SK-N-SH (cell line): ENCODE results near the gene C16orf74. TPM values are rescaled to one million over a fixed set of nuclear protein-coding genes. Genes with fewer than 3 reads are reported as not detected.
A peak's percentile ranks its signal among the peaks of the same experiment; 100 is the strongest.

Source experiments
- CTCF ChIA-PET: fragments of 300-600, 350-600 bp; formaldehyde crosslinking; extraction: SDS; loops from one replicate; lab custom pipeline; 2021; lab: Yijun Ruan, JAX
- POLR2A ChIA-PET: fragments of 350-600 bp; sonication (Branson Sonifier 250); formaldehyde crosslinking; extraction: SDS; loops from one replicate; lab custom pipeline; 2020; ENCODE audit warnings: antibody characterized with exemption, inconsistent platforms; lab: Yijun Ruan, JAX
- DNase-seq: peaks from one replicate; pipeline ENCODE4 v3.0.0; 2012
- H2AFZ ChIP-seq: fragments of 200-600 bp; sonication (generic); 2 replicates; pipeline ENCODE4 v1.8.1; 2016; ENCODE audit warnings: antibody characterized with exemption, mild to moderate bottlenecking, low read depth
- H3F3A ChIP-seq: fragments of 200-600 bp; sonication (generic); replicated peaks from 2 replicates; pipeline ENCODE3; 2016; ENCODE audit warnings: antibody characterized with exemption, mild to moderate bottlenecking; ENCODE audit not compliant: insufficient read depth
- H3K27ac ChIP-seq, 2 experiments: fragments of 200-500 bp in 1 of 2; fragments of 200-600 bp in 1 of 2; sonication (Bioruptor generic) in 1 of 2; sonication (generic), shearing (Covaris generic) in 1 of 2; 2 replicates each; pipeline versions ENCODE4 v1.5.1 to v1.6.1; 2014 to 2016; ENCODE audit warnings: low read depth in 2 of 2, inconsistent platforms in 1 of 2, low read length in 1 of 2, mild to moderate bottlenecking in 1 of 2, mixed read lengths in 1 of 2
- H3K27me3 ChIP-seq: fragments of 200-600 bp; sonication (generic), shearing (Covaris generic); 2 replicates; pipeline ENCODE4 v1.6.1; 2016; ENCODE audit warnings: mixed run types; ENCODE audit not compliant: insufficient read depth
- H3K36me3 ChIP-seq, 2 experiments: fragments of 200-500 bp in 1 of 2; fragments of 200-600 bp in 1 of 2; sonication (Bioruptor generic) in 1 of 2; sonication (generic) in 1 of 2; replicated peaks in 1 of 2; 2 replicates each; pipeline versions ENCODE3 to v1.5.1; 2014 to 2016; ENCODE audit warnings: low read length in 1 of 2, mild to moderate bottlenecking in 1 of 2; ENCODE audit not compliant: insufficient read depth in 2 of 2, control insufficient read depth in 1 of 2
- H3K4me1 ChIP-seq, 2 experiments: fragments of 200-500 bp in 1 of 2; fragments of 200-600 bp in 1 of 2; sonication (Bioruptor generic) in 1 of 2; sonication (generic), shearing (Covaris generic) in 1 of 2; 2 replicates each; pipeline versions ENCODE4 v1.5.1 to v1.6.1; 2014 to 2016; ENCODE audit warnings: low read depth in 1 of 2, low read length in 1 of 2, mixed run types in 1 of 2; ENCODE audit not compliant: insufficient read depth in 2 of 2, control insufficient read depth in 1 of 2
- H3K4me2 ChIP-seq: fragments of 200-600 bp; sonication (generic), shearing (Covaris generic); 2 replicates; pipeline ENCODE4 v1.6.1; 2017; ENCODE audit warnings: mixed run types
- H3K4me3 ChIP-seq, 2 experiments: fragments of 200-500 bp in 1 of 2; fragments of 200-600 bp in 1 of 2; sonication (Bioruptor generic) in 1 of 2; sonication (generic), shearing (Covaris generic) in 1 of 2; 2 replicates each; pipeline versions ENCODE4 v1.5.1 to v1.8.1; 2014 to 2016; ENCODE audit warnings: low read depth in 2 of 2, inconsistent platforms in 1 of 2, low read length in 1 of 2, mild to moderate bottlenecking in 1 of 2, mixed read lengths in 1 of 2, moderate library complexity in 1 of 2
- H3K79me2 ChIP-seq: fragments of 200-600 bp; sonication (generic); 2 replicates; pipeline ENCODE4 v1.8.1; 2017; ENCODE audit warnings: mild to moderate bottlenecking; ENCODE audit not compliant: insufficient read depth
- H3K9ac ChIP-seq: fragments of 200-600 bp; sonication (generic); 2 replicates; pipeline ENCODE4 v1.6.1; 2017; ENCODE audit warnings: mixed run types
- H3K9me2 ChIP-seq: fragments of 200-600 bp; sonication (generic); 2 replicates; pipeline ENCODE4 v1.6.1; 2017; ENCODE audit warnings: mixed run types
- H3K9me3 ChIP-seq: fragments of 200-600 bp; sonication (generic); 2 replicates; pipeline ENCODE4 v1.6.1; 2017; ENCODE audit warnings: mixed run types, mild to moderate bottlenecking, moderate library complexity
- H4K20me1 ChIP-seq: fragments of 200-600 bp; sonication (generic); 2 replicates; pipeline ENCODE4 v1.6.1; 2017; ENCODE audit warnings: mild to moderate bottlenecking, mixed run types; ENCODE audit not compliant: insufficient read depth
- ELF1 ChIP-seq: IDR thresholded peaks from 2 replicates; pipeline ENCODE4 v1.4.0; 2012
- FOSL2 ChIP-seq: IDR thresholded peaks from 2 replicates; pipeline ENCODE4 v1.4.0; 2012; ENCODE audit warnings: low read depth, mild to moderate bottlenecking, moderate library complexity, borderline replicate concordance
- FOXM1 ChIP-seq: IDR thresholded peaks from 2 replicates; pipeline ENCODE4 v1.4.0; 2012; ENCODE audit warnings: low read depth, mild to moderate bottlenecking
- GATA2 ChIP-seq: sonication (generic); formaldehyde crosslinking; IDR thresholded peaks from 2 replicates; pipeline ENCODE4 v1.5.0; 2020; ENCODE audit warnings: mild to moderate bottlenecking, missing genetic modification reagents
- NRF1 ChIP-seq: IDR thresholded peaks from 2 replicates; pipeline ENCODE4 v1.6.1; 2012; ENCODE audit warnings: low read depth, mild to moderate bottlenecking, low read length
- RAD21 ChIP-seq: IDR thresholded peaks from 2 replicates; pipeline ENCODE4 v1.6.1; 2012; ENCODE audit warnings: mild to moderate bottlenecking, low read length
- REST ChIP-seq: IDR thresholded peaks from 2 replicates; pipeline ENCODE4 v1.6.1; 2012; ENCODE audit warnings: mild to moderate bottlenecking, low read depth, low read length, moderate library complexity
- SIN3A ChIP-seq: IDR thresholded peaks from 2 replicates; pipeline ENCODE4 v1.6.1; 2012; ENCODE audit warnings: low read depth, mild to moderate bottlenecking, low read length, moderate library complexity, borderline replicate concordance
- TAF1 ChIP-seq: IDR thresholded peaks from 2 replicates; pipeline ENCODE4 v1.6.1; 2012; ENCODE audit warnings: low read depth, mild to moderate bottlenecking, low read length, moderate library complexity, borderline replicate concordance
- WGBS: methylation state at CpG from one replicate; pipeline ENCODE4 v1.1.6; 2017; ENCODE audit warnings: low lambda C conversion rate; 5-methylcytosine and 5-hydroxymethylcytosine counted together
- polyA plus RNA-seq, 3 experiments: library from polyadenylated mRNA; depleted of rRNA; stranded (reverse); fragments of >200 nt; gene quantifications; 2 replicates each; pipeline ENCODE4 v1.2.3, GENCODE V29; 2012
- TF ChIP-seq, protein P1 (sequence below): IDR thresholded peaks from 2 replicates; pipeline ENCODE4 v1.4.0; 2012; ENCODE audit warnings: low read depth, borderline replicate concordance
- TF ChIP-seq, protein P2 (sequence below): fragments of 200-600 bp; sonication (generic); IDR thresholded peaks from 2 replicates; pipeline ENCODE4 v1.6.1; 2017; ENCODE audit warnings: antibody characterized with exemption, mild to moderate bottlenecking, moderate library complexity

Gene C16orf74
- polyA plus RNA-seq, 1 of the 3 experiments (the other 2 are of a cell fraction), result 27.2 TPM

- CTCF ChIA-PET, result interaction anchor here (0.7 to 1.7 kb wide), 7 partner anchors 9 to 83 kb away, joined by 3 to 4 read pairs (median 3); no protein-coding TSS in a partner anchor
- Histone ChIP-seq H3F3A (peaks cover 8% of the 10 kb centered on the region), H3K4me1 (no peaks in the 10 kb centered on the region; a peak in 1 of 4 replicates), H3K9ac (no peak overlapping the region), H4K20me1 (no peaks in the 10 kb centered on the region), H3K4me3 (no peak overlapping the region), H3K9me3 (no peaks in the 10 kb centered on the region), H3K79me2 (no peaks in the 10 kb centered on the region), H3K36me3 (no peaks in the 10 kb centered on the region), H3K9me2 (no peaks in the 10 kb centered on the region), H3K27me3 (peaks cover 6% of the 10 kb centered on the region; the same call in 1 of the 2 replicates), H3K27ac (no peak overlapping the region), H2AFZ (no peak overlapping the region), H3K4me2 (no peak overlapping the region)
- no peak for TF ChIP-seq GATA2 (CRISPR knock-in tag)
- TF ChIP-seq, protein P1, sequence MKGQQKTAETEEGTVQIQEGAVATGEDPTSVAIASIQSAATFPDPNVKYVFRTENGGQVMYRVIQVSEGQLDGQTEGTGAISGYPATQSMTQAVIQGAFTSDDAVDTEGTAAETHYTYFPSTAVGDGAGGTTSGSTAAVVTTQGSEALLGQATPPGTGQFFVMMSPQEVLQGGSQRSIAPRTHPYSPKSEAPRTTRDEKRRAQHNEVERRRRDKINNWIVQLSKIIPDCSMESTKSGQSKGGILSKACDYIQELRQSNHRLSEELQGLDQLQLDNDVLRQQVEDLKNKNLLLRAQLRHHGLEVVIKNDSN, result no peak
- TF ChIP-seq RAD21, result 0 out of 2 replicates have a peak, but pooled peaks have one; percentile 7
- TF ChIP-seq, protein P2, sequence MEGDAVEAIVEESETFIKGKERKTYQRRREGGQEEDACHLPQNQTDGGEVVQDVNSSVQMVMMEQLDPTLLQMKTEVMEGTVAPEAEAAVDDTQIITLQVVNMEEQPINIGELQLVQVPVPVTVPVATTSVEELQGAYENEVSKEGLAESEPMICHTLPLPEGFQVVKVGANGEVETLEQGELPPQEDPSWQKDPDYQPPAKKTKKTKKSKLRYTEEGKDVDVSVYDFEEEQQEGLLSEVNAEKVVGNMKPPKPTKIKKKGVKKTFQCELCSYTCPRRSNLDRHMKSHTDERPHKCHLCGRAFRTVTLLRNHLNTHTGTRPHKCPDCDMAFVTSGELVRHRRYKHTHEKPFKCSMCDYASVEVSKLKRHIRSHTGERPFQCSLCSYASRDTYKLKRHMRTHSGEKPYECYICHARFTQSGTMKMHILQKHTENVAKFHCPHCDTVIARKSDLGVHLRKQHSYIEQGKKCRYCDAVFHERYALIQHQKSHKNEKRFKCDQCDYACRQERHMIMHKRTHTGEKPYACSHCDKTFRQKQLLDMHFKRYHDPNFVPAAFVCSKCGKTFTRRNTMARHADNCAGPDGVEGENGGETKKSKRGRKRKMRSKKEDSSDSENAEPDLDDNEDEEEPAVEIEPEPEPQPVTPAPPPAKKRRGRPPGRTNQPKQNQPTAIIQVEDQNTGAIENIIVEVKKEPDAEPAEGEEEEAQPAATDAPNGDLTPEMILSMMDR, result peak; percentile 49
- POLR2A ChIA-PET, result no interaction called here
- no peak for DNase-seq
- WGBS, result 36% methylated on average over 20 of the region's 20 CpGs
Observed at GRCh38 chr16:85759631-85760419, 8.9 kb upstream of the C16orf74 start.

DNA sequence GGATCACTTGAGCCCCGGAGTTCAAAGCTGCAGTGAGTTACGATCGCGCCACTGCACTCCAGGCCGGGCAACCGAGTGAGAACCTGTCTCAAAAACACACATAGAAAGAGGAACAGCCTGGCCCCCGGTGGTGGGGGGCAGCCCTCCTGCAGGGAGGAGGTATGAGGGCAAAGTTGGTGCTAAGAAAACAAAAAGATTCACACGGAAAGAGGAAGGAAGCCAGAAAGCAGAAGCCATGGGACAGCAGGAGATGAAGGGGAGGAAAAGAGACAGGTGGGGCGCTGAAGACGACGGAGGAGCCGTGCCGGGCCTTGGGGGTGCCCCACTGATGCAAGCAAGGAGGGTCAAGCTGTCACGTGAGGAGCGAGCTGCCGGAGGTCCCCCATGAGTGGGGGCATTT, 8.2 kb upstream of the C16orf74 start:
- H3K4me1 ChIP-seq, result no peaks in the 10 kb centered on the region
- H3K79me2 ChIP-seq, result no peaks in the 10 kb centered on the region
- H4K20me1 ChIP-seq, result no peaks in the 10 kb centered on the region
- no peak overlapping the region for H3K27ac ChIP-seq
- H3F3A ChIP-seq, result peaks cover 8% of the 10 kb centered on the region
- no peak overlapping the region for H3K4me3 ChIP-seq
- DNase-seq, result no peak
- H3K9me3 ChIP-seq, result no peaks in the 10 kb centered on the region
- no peaks in the 10 kb centered on the region for H3K36me3 ChIP-seq
- no peak overlapping the region for H3K4me2 ChIP-seq
- POLR2A ChIA-PET, result no interaction called here
- TF ChIP-seq FOXM1 (no peak), TAF1 (no peak), NRF1 (no peak), ELF1 (no peak), FOSL2 (no peak), SIN3A (no peak), REST (no peak)
- H2AFZ ChIP-seq, result no peak overlapping the region
- H3K9me2 ChIP-seq, result no peaks in the 10 kb centered on the region
- CTCF ChIA-PET, result interaction anchor here (1.4 kb wide), 1 partner anchor 35 kb away, joined by 3 read pairs; no protein-coding TSS in a partner anchor
- H3K9ac ChIP-seq, result no peak overlapping the region
- peaks cover 6% of the 10 kb centered on the region; the same call in 1 of the 2 replicates for H3K27me3 ChIP-seq
- 63% methylated on average over 16 of the region's 16 CpGs for WGBS
